ENCODE results near the gene ABCC3.

DNA sequence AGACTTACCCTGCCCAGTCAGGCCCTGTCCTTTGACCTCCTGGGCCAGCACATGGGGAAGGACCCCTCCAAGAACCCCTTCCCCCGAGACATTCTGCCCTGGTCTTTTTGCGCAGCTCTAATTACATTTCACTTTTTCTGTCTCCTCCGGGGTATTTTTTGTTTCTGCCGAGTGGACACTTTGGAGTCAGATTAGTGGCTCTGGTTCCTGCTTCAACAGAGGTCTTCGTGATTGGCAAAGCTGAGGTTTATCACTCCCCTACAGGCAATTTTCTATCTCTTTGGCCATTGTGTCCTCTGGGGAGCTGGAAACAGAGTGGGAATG is 49.6 kb downstream of the ABCC3 start:
- TF ChIP-seq, protein P1, sequence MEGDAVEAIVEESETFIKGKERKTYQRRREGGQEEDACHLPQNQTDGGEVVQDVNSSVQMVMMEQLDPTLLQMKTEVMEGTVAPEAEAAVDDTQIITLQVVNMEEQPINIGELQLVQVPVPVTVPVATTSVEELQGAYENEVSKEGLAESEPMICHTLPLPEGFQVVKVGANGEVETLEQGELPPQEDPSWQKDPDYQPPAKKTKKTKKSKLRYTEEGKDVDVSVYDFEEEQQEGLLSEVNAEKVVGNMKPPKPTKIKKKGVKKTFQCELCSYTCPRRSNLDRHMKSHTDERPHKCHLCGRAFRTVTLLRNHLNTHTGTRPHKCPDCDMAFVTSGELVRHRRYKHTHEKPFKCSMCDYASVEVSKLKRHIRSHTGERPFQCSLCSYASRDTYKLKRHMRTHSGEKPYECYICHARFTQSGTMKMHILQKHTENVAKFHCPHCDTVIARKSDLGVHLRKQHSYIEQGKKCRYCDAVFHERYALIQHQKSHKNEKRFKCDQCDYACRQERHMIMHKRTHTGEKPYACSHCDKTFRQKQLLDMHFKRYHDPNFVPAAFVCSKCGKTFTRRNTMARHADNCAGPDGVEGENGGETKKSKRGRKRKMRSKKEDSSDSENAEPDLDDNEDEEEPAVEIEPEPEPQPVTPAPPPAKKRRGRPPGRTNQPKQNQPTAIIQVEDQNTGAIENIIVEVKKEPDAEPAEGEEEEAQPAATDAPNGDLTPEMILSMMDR (IDR thresholded peaks at IDR 0.05 in 2 of 3, conservative IDR thresholded peaks at IDR 0.05 in 1 of 3; ENCODE audit: borderline replicate concordance in 1 of 3, insufficient read depth in 1 of 3, low read depth in 2 of 3, low read length in 2 of 3), result no peak
- TF ChIP-seq EGR1 (IDR thresholded peaks at IDR 0.05; ENCODE audit: low read depth) (no peak), EZH2 (IDR thresholded peaks at IDR 0.05) (no peak), RAD21 (IDR thresholded peaks at IDR 0.05; ENCODE audit: low read depth) (no peak), ZNF274 (IDR thresholded peaks at IDR 0.05; ENCODE audit: low read depth, low read length) (no peak), POLR2A (IDR thresholded peaks at IDR 0.05; ENCODE audit: borderline replicate concordance, extremely low read depth, insufficient read depth, insufficient read length) (no peak), SP1 (IDR thresholded peaks at IDR 0.05; ENCODE audit: low read depth) (no peak), POLR2AphosphoS5 (IDR thresholded peaks at IDR 0.05; ENCODE audit: low read depth, low read length) (no peak)
- TF ChIP-seq, protein P2, sequence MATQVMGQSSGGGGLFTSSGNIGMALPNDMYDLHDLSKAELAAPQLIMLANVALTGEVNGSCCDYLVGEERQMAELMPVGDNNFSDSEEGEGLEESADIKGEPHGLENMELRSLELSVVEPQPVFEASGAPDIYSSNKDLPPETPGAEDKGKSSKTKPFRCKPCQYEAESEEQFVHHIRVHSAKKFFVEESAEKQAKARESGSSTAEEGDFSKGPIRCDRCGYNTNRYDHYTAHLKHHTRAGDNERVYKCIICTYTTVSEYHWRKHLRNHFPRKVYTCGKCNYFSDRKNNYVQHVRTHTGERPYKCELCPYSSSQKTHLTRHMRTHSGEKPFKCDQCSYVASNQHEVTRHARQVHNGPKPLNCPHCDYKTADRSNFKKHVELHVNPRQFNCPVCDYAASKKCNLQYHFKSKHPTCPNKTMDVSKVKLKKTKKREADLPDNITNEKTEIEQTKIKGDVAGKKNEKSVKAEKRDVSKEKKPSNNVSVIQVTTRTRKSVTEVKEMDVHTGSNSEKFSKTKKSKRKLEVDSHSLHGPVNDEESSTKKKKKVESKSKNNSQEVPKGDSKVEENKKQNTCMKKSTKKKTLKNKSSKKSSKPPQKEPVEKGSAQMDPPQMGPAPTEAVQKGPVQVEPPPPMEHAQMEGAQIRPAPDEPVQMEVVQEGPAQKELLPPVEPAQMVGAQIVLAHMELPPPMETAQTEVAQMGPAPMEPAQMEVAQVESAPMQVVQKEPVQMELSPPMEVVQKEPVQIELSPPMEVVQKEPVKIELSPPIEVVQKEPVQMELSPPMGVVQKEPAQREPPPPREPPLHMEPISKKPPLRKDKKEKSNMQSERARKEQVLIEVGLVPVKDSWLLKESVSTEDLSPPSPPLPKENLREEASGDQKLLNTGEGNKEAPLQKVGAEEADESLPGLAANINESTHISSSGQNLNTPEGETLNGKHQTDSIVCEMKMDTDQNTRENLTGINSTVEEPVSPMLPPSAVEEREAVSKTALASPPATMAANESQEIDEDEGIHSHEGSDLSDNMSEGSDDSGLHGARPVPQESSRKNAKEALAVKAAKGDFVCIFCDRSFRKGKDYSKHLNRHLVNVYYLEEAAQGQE (IDR thresholded peaks at IDR 0.05; ENCODE audit: low read depth), result no peak
